ENCODE results near the gene HOATZ. TPM values are rescaled to one million over a fixed set of nuclear protein-coding genes. Genes with fewer than 3 reads are reported as not detected.

Gene HOATZ
- total and polyA plus RNA-seq, 8 donors, result 0.18 TPM; not detected in 7

DNA sequence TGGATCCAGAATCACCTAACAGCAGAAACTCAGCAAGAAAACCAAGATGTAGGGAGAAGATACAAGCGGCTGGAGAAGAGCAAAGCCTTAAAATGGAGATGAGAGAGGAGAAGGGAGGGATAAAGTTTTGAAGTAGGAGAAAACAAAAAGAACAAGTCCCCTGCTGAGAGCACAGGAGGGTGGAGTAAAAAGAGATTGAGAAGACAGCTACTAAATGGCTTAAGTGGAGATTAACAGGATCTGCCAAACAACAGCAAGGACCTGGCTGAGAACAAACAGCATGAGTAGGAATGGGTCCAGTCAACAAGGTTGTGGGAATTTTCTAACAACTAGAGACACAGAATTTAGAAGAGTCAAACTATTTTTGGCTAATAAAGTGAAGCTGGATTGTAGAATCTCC lies 20.5 kb upstream of the HOATZ start:
- no peak for DNase-seq
- intact Hi-C loops (cut with DNase I; ENCODE audit: low total_unique reads), result no loop called here
- TF ChIP-seq EP300 (IDR thresholded peaks at IDR 0.05) (no peak), CTCF (IDR thresholded peaks at IDR 0.05) (no peak), POLR2AphosphoS5 (IDR thresholded peaks at IDR 0.05) (no peak), POLR2A (IDR thresholded peaks at IDR 0.05) (no peak)
- H3K27ac ChIP-seq, result no peak overlapping the region
- H3K27me3 ChIP-seq, result no peaks in the 10 kb centered on the region
- 44 to 77% (median 52%) methylated on average over 1 of the region's 1 CpG for WGBS, 5 donors
- no peaks in the 10 kb centered on the region for H3K4me1 ChIP-seq
- no peaks in the 10 kb centered on the region for H3K36me3 ChIP-seq
- H3K4me3 ChIP-seq, result no peak overlapping the region
- no peaks in the 10 kb centered on the region for H3K9me3 ChIP-seq

GRCh38 chr11:111499483-111499882 lies 15.1 kb upstream of the HOATZ start:
- H3K36me3 ChIP-seq, result no peaks in the 10 kb centered on the region
- no peaks in the 10 kb centered on the region for H3K4me1 ChIP-seq
- no peak for TF ChIP-seq POLR2AphosphoS5 (IDR thresholded peaks at IDR 0.05)
- no peak for TF ChIP-seq POLR2A (IDR thresholded peaks at IDR 0.05)
- no peak for TF ChIP-seq CTCF (IDR thresholded peaks at IDR 0.05)
- no peak for TF ChIP-seq EP300 (IDR thresholded peaks at IDR 0.05)
- no peaks in the 10 kb centered on the region for H3K27me3 ChIP-seq
- no peaks in the 10 kb centered on the region for H3K9me3 ChIP-seq
- H3K4me3 ChIP-seq, result no peak overlapping the region
- intact Hi-C loops (cut with DNase I; ENCODE audit: low total_unique reads), result no loop called here
- DNase-seq, result no peak
- no peak overlapping the region for H3K27ac ChIP-seq
- 74 to 85% (median 83%) methylated on average over 5 of the region's 5 CpGs for WGBS, 5 donors

DNA sequence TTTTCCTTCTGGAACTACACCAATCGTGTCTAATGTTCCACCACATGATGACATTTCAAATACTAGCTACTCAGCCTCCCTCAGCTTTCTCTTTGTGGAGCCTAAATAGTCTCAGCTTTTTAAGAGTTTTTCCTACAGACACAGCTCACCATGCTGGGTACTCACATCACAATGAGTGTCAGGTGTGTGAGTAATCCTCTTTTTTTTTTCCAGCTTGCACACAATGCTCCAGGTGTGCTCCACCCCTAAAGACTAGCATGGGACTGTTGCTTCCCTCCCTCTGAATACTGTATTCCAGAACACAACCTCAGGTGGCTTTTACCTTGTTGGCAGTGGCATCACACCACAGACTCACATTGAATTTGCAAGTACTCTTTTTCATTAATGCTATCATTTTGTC lies 14.1 kb upstream of the HOATZ start:
- no peak overlapping the region for H3K4me3 ChIP-seq
- no peak for TF ChIP-seq POLR2A (IDR thresholded peaks at IDR 0.05)
- no peak for TF ChIP-seq EP300 (IDR thresholded peaks at IDR 0.05)
- no peak for TF ChIP-seq CTCF (IDR thresholded peaks at IDR 0.05)
- no peak for TF ChIP-seq POLR2AphosphoS5 (IDR thresholded peaks at IDR 0.05)
- H3K36me3 ChIP-seq, result no peaks in the 10 kb centered on the region
- no peak overlapping the region for H3K27ac ChIP-seq
- WGBS, 5 donors, result 47 to 76% (median 65%) methylated on average over 1 of the region's 1 CpG
- DNase-seq, result no peak
- H3K4me1 ChIP-seq, result no peaks in the 10 kb centered on the region
- H3K9me3 ChIP-seq, result no peaks in the 10 kb centered on the region
- H3K27me3 ChIP-seq, result no peaks in the 10 kb centered on the region
- intact Hi-C loops (cut with DNase I; ENCODE audit: low total_unique reads), result no loop called here

- Histone ChIP-seq H3K27me3 (no peaks in the 10 kb centered on the region), H3K4me3 (no peak overlapping the region)
- intact Hi-C loops (cut with DNase I; ENCODE audit: low total_unique reads), result no loop called here
Measured at GRCh38 chr11:111502611-111503010, 12.0 kb upstream of the HOATZ start.

More at GRCh38 chr11:111502611-111503010, 12.0 kb upstream of the HOATZ start:
- 64 to 75% (median 68%) methylated on average over 1 of the region's 1 CpG for WGBS, 5 donors
- no peaks in the 10 kb centered on the region for H3K9me3 ChIP-seq
- no peaks in the 10 kb centered on the region for H3K4me1 ChIP-seq
- no peak for DNase-seq
- H3K27ac ChIP-seq, result no peak overlapping the region
- TF ChIP-seq POLR2AphosphoS5 (IDR thresholded peaks at IDR 0.05), result no peak
- TF ChIP-seq POLR2A (IDR thresholded peaks at IDR 0.05), result no peak
- TF ChIP-seq EP300 (IDR thresholded peaks at IDR 0.05), result no peak
- TF ChIP-seq CTCF (IDR thresholded peaks at IDR 0.05), result no peak
- H3K36me3 ChIP-seq, result no peaks in the 10 kb centered on the region
